GM12878 (cell line): ENCODE measurements around the gene COPZ2. TPM values are rescaled to one million over a fixed set of nuclear protein-coding genes. Genes with fewer than 3 reads are reported as not detected.

Source experiments
- ATAC-seq: fragments of 200-7000 bp; cut with Tn5 transposase; 3 replicates; pipeline ENCODE4 v1.9.1; 2020; ENCODE audit warnings: mild to moderate bottlenecking, moderate library complexity
- BruUV-seq: library from RNA; stranded (reverse); fragments of 400-500 nt; replicated peaks from 2 replicates; lab custom pipeline; 2021; lab: Mats Ljungman, UMichigan
- CTCF ChIA-PET: fragments of 300-600 bp; sonication (Branson Sonifier 250); formaldehyde crosslinking; extraction: SDS; loops from one replicate; lab custom pipeline; 2021; ENCODE audit warnings: inconsistent platforms; lab: Yijun Ruan, JAX
- POLR2A ChIA-PET: fragments of 350-600 bp; formaldehyde crosslinking; extraction: SDS; loops from one replicate; lab custom pipeline; 2021; ENCODE audit warnings: inconsistent platforms; lab: Charles Lee
- RAD21 ChIA-PET: fragments of 300-600 bp; sonication (Branson Sonifier 250); formaldehyde crosslinking; loops from one replicate; lab custom pipeline; 2023; ENCODE audit warnings: antibody characterized with exemption; ENCODE audit not compliant: unreplicated experiment; lab: Charles Lee
- SMC1A ChIA-PET: fragments of 300-600 bp; sonication (Branson Sonifier 250); formaldehyde crosslinking; loops from one replicate; lab custom pipeline; 2023; ENCODE audit not compliant: unreplicated experiment, uncharacterized antibody; lab: Charles Lee
- DNase-seq: peaks from one replicate; pipeline ENCODE4 v3.0.0-alpha.2; 2011; ENCODE audit warnings: low read depth, low spot score
- FAIRE-seq: peaks from 3 replicates; lab custom pipeline; 2011; peaks lifted over from hg19 to GRCh38; lab: Jason Lieb, UNC
- H2AFZ ChIP-seq: 2 replicates; pipeline ENCODE4 v1.6.0; 2011; ENCODE audit warnings: low read depth, low read length, control low read depth; ENCODE audit not compliant: control insufficient read depth
- H3K27ac ChIP-seq: 2 replicates; pipeline ENCODE4 v1.5.1; 2011; ENCODE audit warnings: control low read depth; ENCODE audit not compliant: control insufficient read depth, insufficient read depth
- H3K27me3 ChIP-seq, 2 experiments: replicated peaks in 1 of 2; 2 replicates each; pipeline versions ENCODE4 v1.6.0 to v1.6.1; 2011; ENCODE audit warnings: low read length in 1 of 2; ENCODE audit not compliant: control insufficient read depth in 2 of 2, insufficient read depth in 2 of 2
- H3K36me3 ChIP-seq, 2 experiments: 2 replicates each; pipeline ENCODE4 v1.5.1; 2011; ENCODE audit warnings: low read length in 1 of 2; ENCODE audit not compliant: control insufficient read depth in 2 of 2, insufficient read depth in 2 of 2
- H3K4me1 ChIP-seq: 2 replicates; pipeline ENCODE4 v1.6.1; 2011; ENCODE audit warnings: mild to moderate bottlenecking, low read length, moderate library complexity, mixed read lengths; ENCODE audit not compliant: control insufficient read depth, insufficient read depth
- H3K4me2 ChIP-seq: 2 replicates; pipeline ENCODE4 v1.6.0; 2011; ENCODE audit warnings: control low read depth; ENCODE audit not compliant: control insufficient read depth, insufficient read depth
- H3K4me3 ChIP-seq: fragments of 200-600 bp; sonication (generic); 2 replicates; pipeline ENCODE4 v1.5.1; 2016
- H3K79me2 ChIP-seq: 2 replicates; pipeline ENCODE4 v1.6.0; 2011; ENCODE audit warnings: low read length; ENCODE audit not compliant: control insufficient read depth, insufficient read depth
- H3K9ac ChIP-seq: 2 replicates; pipeline ENCODE4 v1.8.0; 2011; ENCODE audit warnings: low read length, control low read depth, mixed read lengths; ENCODE audit not compliant: control insufficient read depth, insufficient read depth
- H3K9me3 ChIP-seq: replicated peaks from 3 replicates; pipeline ENCODE4 v1.5.1; 2011; ENCODE audit warnings: mild to moderate bottlenecking, low read length; ENCODE audit not compliant: control insufficient read depth, insufficient read depth
- H4K20me1 ChIP-seq: 2 replicates; pipeline ENCODE4 v1.6.0; 2011; ENCODE audit not compliant: control insufficient read depth, insufficient read depth
- ASH2L ChIP-seq: fragments of 300-600, 200-600 bp; sonication (generic); IDR thresholded peaks from 2 replicates; pipeline ENCODE4 v1.6.1; 2017; ENCODE audit warnings: low read depth, mild to moderate bottlenecking, borderline replicate concordance
- IRF4 ChIP-seq: IDR thresholded peaks from 2 replicates; pipeline ENCODE4 v1.6.1; 2011; ENCODE audit warnings: low read depth, low read length
- MXI1 ChIP-seq: fragments of 150-350 bp; IDR thresholded peaks from 2 replicates; pipeline ENCODE4 v1.6.1; 2011; ENCODE audit warnings: low read depth, mild to moderate bottlenecking, inconsistent platforms, low read length, improper control_type of control experiment
- WGBS: methylation state at CpG from one replicate; pipeline ENCODE4 v1.1.6; 2016; ENCODE audit warnings: low lambda C conversion rate; ENCODE audit not compliant: insufficient replicate concordance, insufficient coverage; ENCODE audit errors: missing lambda C conversion rate; 5-methylcytosine and 5-hydroxymethylcytosine counted together
- in situ Hi-C: fragments of 300-500 bp; cut with MboI; formaldehyde crosslinking; loops from 9 replicates; pipeline ENCODE4 v1.14.3; 2018; ENCODE audit warnings: mixed read lengths
- intact Hi-C: fragments of 100-400 bp; cut with micrococcal nuclease; formaldehyde crosslinking; loops from one replicate; pipeline ENCODE4 v1.14.2; 2022; ENCODE audit not compliant: unreplicated experiment
- polyA plus RNA-seq, 11 experiments: library from polyadenylated mRNA; depleted of rRNA in 4 of 11; unstranded in 6 of 11; stranded (reverse) in 5 of 11; fragments of >200 nt; fragmentation: Nextera tagmentation in 4 of 11; fragmentation: Illumina TruSeq in 1 of 11; extraction: Ambion mirVana in 4 of 11; extraction: Trizol in 1 of 11; gene quantifications; 1 replicate in 1 of 11; 2 replicates in 10 of 11; pipeline versions ENCODE4 v1.2.1 to v1.2.3, GENCODE V29; 2011 to 2016; ENCODE audit warnings: inconsistent platforms in 2 of 11, missing spikeins in 2 of 11, low read depth in 1 of 11
- total RNA-seq, 4 experiments: library from RNA; depleted of rRNA in 3 of 4; stranded (reverse); fragments of >200 nt in 3 of 4; fragmentation: Illumina TruSeq in 1 of 4; extraction: Trizol in 1 of 4; gene quantifications; 2 replicates each; pipeline versions ENCODE4 v1.2.1 to v1.2.3, GENCODE V29; 2013 to 2021
- TF ChIP-seq, protein P1 (sequence below): fragments of 450-650 bp; IDR thresholded peaks from 2 replicates; pipeline ENCODE4 v1.6.1; 2016; ENCODE audit warnings: mild to moderate bottlenecking

The COPZ2 gene
- total and polyA plus RNA-seq, 10 of the 15 experiments (the other 5 are each of a cell fraction or from before 2014, with no cell fraction given) = 0.20 to 4.3 (median 2.6) TPM

DNA sequence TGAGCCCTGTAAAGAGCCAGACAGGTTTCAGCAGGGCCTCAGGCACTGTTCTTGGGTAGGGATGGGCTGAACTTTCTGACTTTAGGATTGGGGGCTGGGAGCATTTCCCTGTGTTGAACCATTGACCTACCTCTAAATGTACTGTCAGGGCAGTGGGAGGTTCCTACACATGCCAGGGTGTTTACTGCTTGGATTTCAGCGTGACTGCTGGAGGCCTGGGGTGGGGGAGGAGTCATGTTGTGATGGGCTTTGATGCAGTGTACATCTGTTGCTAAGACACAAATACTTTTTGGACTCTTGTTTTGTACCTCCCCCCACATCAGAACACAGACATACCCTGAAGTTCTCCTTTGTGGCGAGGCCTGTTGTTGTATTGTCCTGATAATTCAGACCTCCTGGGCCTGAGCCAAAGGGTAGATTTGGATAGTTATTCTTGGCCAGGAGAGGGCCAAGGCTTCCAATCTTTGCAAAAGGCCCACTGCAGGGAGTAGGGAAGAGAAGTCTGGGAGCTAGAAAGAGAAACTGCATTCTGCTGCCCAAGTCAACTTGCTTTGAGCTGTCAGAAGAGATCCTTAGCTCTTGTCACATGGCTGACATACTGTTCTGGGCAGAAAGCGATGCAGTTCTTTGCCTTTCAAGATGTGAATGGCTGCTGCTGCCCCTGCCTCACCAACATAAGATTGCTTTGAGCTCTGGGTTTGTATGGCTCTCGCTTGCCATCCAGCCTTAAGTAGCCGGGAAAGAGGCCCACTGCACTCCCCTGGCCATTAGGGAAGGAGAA is 14.3 kb upstream of the COPZ2 start:
- H3K4me1 ChIP-seq = peaks cover 29% of the 10 kb centered on the region
- H3K27ac ChIP-seq = no peak overlapping the region
- no TSS peak for BruUV-seq
- H3K27me3 ChIP-seq = no peaks in the 10 kb centered on the region
- SMC1A ChIA-PET = interaction anchor here (0.8 to 1.2 kb wide), 5 partner anchors 12 to 400 kb away, joined by 3 to 6 read pairs (median 4); no protein-coding TSS in a partner anchor
- POLR2A ChIA-PET = interaction anchor here (0.9 to 1.7 kb wide), 5 partner anchors 9 to 561 kb away, joined by 3 to 9 read pairs (median 3); no protein-coding TSS in a partner anchor
- intact Hi-C loops (no loop called here), in situ Hi-C loops (no loop called here)
- 68% methylated on average over 5 of the region's 5 CpGs for WGBS
- H4K20me1 ChIP-seq = peaks cover 5% of the 10 kb centered on the region; the same call in 1 of the 2 replicates
- no peak for ATAC-seq
- H3K4me2 ChIP-seq = peak overlapping the region; percentile 78
- no peaks in the 10 kb centered on the region for H3K9me3 ChIP-seq
- H3K36me3 ChIP-seq = peaks cover 17 to 30% of the 10 kb centered on the region in 2 experiments
- RAD21 ChIA-PET = interaction anchor here (0.6 to 2.0 kb wide), 4 partner anchors 13 to 34 kb away, joined by 3 to 5 read pairs (median 4); no protein-coding TSS in a partner anchor
- peak overlapping the region; percentile 97; the same call in 1 of the 2 replicates for H3K4me3 ChIP-seq
- H2AFZ ChIP-seq = no peak overlapping the region
- no peak for FAIRE-seq
- H3K9ac ChIP-seq = peak overlapping the region; percentile 9; the same call in 1 of the 2 replicates
- DNase-seq = no peak
- peaks cover 94% of the 10 kb centered on the region for H3K79me2 ChIP-seq
- CTCF ChIA-PET = interaction anchor here (0.9 to 7.2 kb wide), 11 partner anchors 9 to 60 kb away, joined by 3 to 43 read pairs (median 4); no protein-coding TSS in a partner anchor
- TF ChIP-seq MXI1 (0 out of 2 replicates have a peak, but pooled peaks have one; percentile 7), ASH2L (no peak)

GRCh38 chr17:48051283-48051682 is 13.7 kb upstream of the COPZ2 start:
- intact Hi-C loops = no loop called here

More at GRCh38 chr17:48051283-48051682, 13.7 kb upstream of the COPZ2 start:
- SMC1A ChIA-PET = interaction anchor here (5.8 kb wide), 1 partner anchor 25 kb away, joined by 39 read pairs; no protein-coding TSS in a partner anchor
- RAD21 ChIA-PET = interaction anchor here (5.8 kb wide), 1 partner anchor 25 kb away, joined by 47 read pairs; no protein-coding TSS in a partner anchor
- Histone ChIP-seq H3K4me3 (peak overlapping the region; percentile 97), H3K27ac (peak overlapping the region; percentile 89; the same call in 1 of the 2 replicates), H3K9ac (no peak overlapping the region), H3K4me1 (peaks cover 25% of the 10 kb centered on the region), H3K36me3 (peaks cover 13 to 25% of the 10 kb centered on the region in 2 experiments), H2AFZ (no peak overlapping the region), H3K79me2 (peaks cover 93% of the 10 kb centered on the region), H4K20me1 (peaks cover 5% of the 10 kb centered on the region; the same call in 1 of the 2 replicates), H3K4me2 (peak overlapping the region; percentile 78), H3K9me3 (no peaks in the 10 kb centered on the region), H3K27me3 (no peaks in the 10 kb centered on the region)
- in situ Hi-C loops = no loop called here
- FAIRE-seq (no peak), DNase-seq (no peak), ATAC-seq (no peak)
- CTCF ChIA-PET = interaction anchor here (1.0 to 9.0 kb wide), 4 partner anchors 15 to 28 kb away, joined by 3 to 87 read pairs (median 41); partner anchors contain the start of gene COPZ2
- 98% methylated on average over 10 of the region's 10 CpGs for WGBS
- POLR2A ChIA-PET = interaction anchor here (0.5 to 4.8 kb wide), 4 partner anchors 10 to 57 kb away, joined by 5 to 29 read pairs (median 15); partner anchors contain the start of gene SNX11
- TF ChIP-seq, protein P1, sequence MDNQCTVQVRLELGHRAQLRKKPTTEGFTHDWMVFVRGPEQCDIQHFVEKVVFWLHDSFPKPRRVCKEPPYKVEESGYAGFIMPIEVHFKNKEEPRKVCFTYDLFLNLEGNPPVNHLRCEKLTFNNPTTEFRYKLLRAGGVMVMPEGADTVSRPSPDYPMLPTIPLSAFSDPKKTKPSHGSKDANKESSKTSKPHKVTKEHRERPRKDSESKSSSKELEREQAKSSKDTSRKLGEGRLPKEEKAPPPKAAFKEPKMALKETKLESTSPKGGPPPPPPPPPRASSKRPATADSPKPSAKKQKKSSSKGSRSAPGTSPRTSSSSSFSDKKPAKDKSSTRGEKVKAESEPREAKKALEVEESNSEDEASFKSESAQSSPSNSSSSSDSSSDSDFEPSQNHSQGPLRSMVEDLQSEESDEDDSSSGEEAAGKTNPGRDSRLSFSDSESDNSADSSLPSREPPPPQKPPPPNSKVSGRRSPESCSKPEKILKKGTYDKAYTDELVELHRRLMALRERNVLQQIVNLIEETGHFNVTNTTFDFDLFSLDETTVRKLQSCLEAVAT = peak; percentile 32; the same call in 1 of the 2 replicates
- no peak for TF ChIP-seq IRF4
- BruUV-seq = no TSS peak
